WTC11 (cell line): ENCODE results near the gene ARHGAP25. TPM values are rescaled to one million over a fixed set of nuclear protein-coding genes. Genes with fewer than 3 reads are reported as not detected.
A peak's percentile ranks its signal among the peaks of the same experiment; 100 is the strongest.

Source experiments
- ATAC-seq: fragments of 200-7000 bp; cut with Tn5 transposase; 2 replicates; pipeline ENCODE4 v1.10.0; 2021; ENCODE audit warnings: mild to moderate bottlenecking, moderate library complexity
- CTCF ChIA-PET: fragments of 300-600 bp; sonication (Branson Sonifier 250); formaldehyde crosslinking; loops from one replicate; lab custom pipeline; 2021; ENCODE audit warnings: antibody characterized with exemption; lab: Charles Lee
- POLR2A ChIA-PET: fragments of 350-600 bp; sonication (Branson Sonifier 250); formaldehyde crosslinking; loops from one replicate; lab custom pipeline; 2021; ENCODE audit warnings: antibody characterized with exemption; lab: Charles Lee
- DNase-seq: peaks from one replicate; pipeline ENCODE4 v3.0.0; 2021; ENCODE audit warnings: low spot score
- H3K27ac Mint-ChIP-seq: 2 replicates; pipeline ENCODE4 v1.8.0; 2021; ENCODE audit warnings: mixed read lengths
- H3K27me3 Mint-ChIP-seq: 2 replicates; pipeline ENCODE4 v1.8.0; 2021; ENCODE audit warnings: low read depth, mild to moderate bottlenecking, moderate library complexity, mixed read lengths
- H3K36me3 Mint-ChIP-seq: 2 replicates; pipeline ENCODE4 v1.8.0; 2021; ENCODE audit warnings: mixed read lengths
- H3K4me1 Mint-ChIP-seq: 2 replicates; pipeline ENCODE4 v1.8.0; 2022; ENCODE audit warnings: mixed read lengths
- H3K4me3 Mint-ChIP-seq: 2 replicates; pipeline ENCODE4 v1.8.0; 2021; ENCODE audit warnings: mild to moderate bottlenecking, moderate library complexity, mixed read lengths
- H3K9me3 Mint-ChIP-seq: 2 replicates; pipeline ENCODE4 v1.8.0; 2021; ENCODE audit warnings: mixed read lengths
- CBFB ChIP-seq: sonication (generic); formaldehyde crosslinking; IDR thresholded peaks from 2 replicates; pipeline ENCODE4 v1.8.1; 2022; ENCODE audit warnings: mild to moderate bottlenecking, low read depth, missing genetic modification reagents
- CDX4 ChIP-seq: fragments of 250-450 bp; sonication (Bioruptor Pico); IDR thresholded peaks from 2 replicates; pipeline ENCODE4 v1.9.0; 2021; ENCODE audit warnings: moderate library complexity, mild to moderate bottlenecking, inconsistent platforms, borderline replicate concordance
- CREM ChIP-seq: sonication (generic); formaldehyde crosslinking; IDR thresholded peaks from 2 replicates; pipeline ENCODE4 v1.8.1; 2022; ENCODE audit warnings: mild to moderate bottlenecking, missing genetic modification reagents, moderate library complexity
- E2F4 ChIP-seq: sonication (generic); formaldehyde crosslinking; IDR thresholded peaks from 2 replicates; pipeline ENCODE4 v1.8.1; 2022; ENCODE audit warnings: low read depth, mild to moderate bottlenecking, moderate library complexity, missing genetic modification reagents, borderline replicate concordance
- ETV6 ChIP-seq: sonication (generic); formaldehyde crosslinking; IDR thresholded peaks from 2 replicates; pipeline ENCODE4 v1.8.1; 2022; ENCODE audit warnings: mild to moderate bottlenecking, missing genetic modification reagents
- FOXP4 ChIP-seq: sonication (generic); formaldehyde crosslinking; IDR thresholded peaks from 2 replicates; pipeline ENCODE4 v1.8.0; 2022; ENCODE audit warnings: mild to moderate bottlenecking, missing genetic modification reagents
- HMGA2 ChIP-seq: fragments of 250-450 bp; sonication (Bioruptor Pico); IDR thresholded peaks from 2 replicates; pipeline ENCODE4 v1.4.0; 2021; ENCODE audit warnings: mild to moderate bottlenecking, moderate library complexity
- IRF2 ChIP-seq: sonication (generic); formaldehyde crosslinking; IDR thresholded peaks from 2 replicates; pipeline ENCODE4 v1.8.0; 2022; ENCODE audit warnings: low read depth, missing genetic modification reagents, borderline replicate concordance
- SMAD4 ChIP-seq: sonication (generic); formaldehyde crosslinking; IDR thresholded peaks from 2 replicates; pipeline ENCODE4 v1.8.0; 2022; ENCODE audit warnings: mild to moderate bottlenecking, missing genetic modification reagents
- SP1 ChIP-seq: sonication (generic); formaldehyde crosslinking; conservative IDR thresholded peaks from 2 replicates; pipeline ENCODE4 v1.8.1; 2022; ENCODE audit warnings: missing genetic modification reagents
- TP53 ChIP-seq: sonication (generic); formaldehyde crosslinking; IDR thresholded peaks from 2 replicates; pipeline ENCODE4 v1.8.1; 2023; ENCODE audit warnings: mild to moderate bottlenecking, missing genetic modification reagents
- ZNF138 ChIP-seq: sonication (generic); formaldehyde crosslinking; conservative IDR thresholded peaks from 2 replicates; pipeline ENCODE4 v1.8.1; 2022; ENCODE audit warnings: mild to moderate bottlenecking, moderate library complexity, missing genetic modification reagents
- ZNF219 ChIP-seq: sonication (generic); formaldehyde crosslinking; IDR thresholded peaks from 2 replicates; pipeline ENCODE4 v1.8.0; 2023; ENCODE audit warnings: missing genetic modification reagents, mild to moderate bottlenecking, borderline replicate concordance
- ZNF396 ChIP-seq: fragments of 250-450 bp; sonication (Bioruptor Pico); IDR thresholded peaks from 2 replicates; pipeline ENCODE4 v1.8.0; 2021; ENCODE audit warnings: mild to moderate bottlenecking, moderate library complexity, borderline replicate concordance
- ZNF416 ChIP-seq: fragments of 250-450 bp; sonication (Bioruptor Pico); IDR thresholded peaks from 2 replicates; pipeline ENCODE4 v1.9.0; 2021; ENCODE audit warnings: mild to moderate bottlenecking, inconsistent platforms
- total RNA-seq: library from RNA; stranded (reverse); gene quantifications from 3 replicates; pipeline ENCODE4 v1.2.3, GENCODE V29; 2021
- TF ChIP-seq, protein P1 (sequence below): sonication (generic); formaldehyde crosslinking; IDR thresholded peaks from 2 replicates; pipeline ENCODE4 v1.8.1; 2022; ENCODE audit warnings: mild to moderate bottlenecking, moderate library complexity, missing genetic modification reagents
- TF ChIP-seq, protein P2 (sequence below): sonication (generic); formaldehyde crosslinking; IDR thresholded peaks from 2 replicates; pipeline ENCODE4 v1.8.0; 2022; ENCODE audit warnings: missing genetic modification reagents
- TF ChIP-seq, protein P3 (sequence below): sonication (generic); formaldehyde crosslinking; IDR thresholded peaks from 2 replicates; pipeline ENCODE4 v1.8.1; 2022; ENCODE audit warnings: mild to moderate bottlenecking, missing genetic modification reagents, moderate library complexity, borderline replicate concordance

ARHGAP25 gene
- total RNA-seq, 1 experiment from 2014 or later, result 2.9 TPM

GRCh38 chr2:68689553-68690537, 44.8 kb upstream of the ARHGAP25 start:
- H3K36me3 Mint-ChIP-seq, result peaks cover 37% of the 10 kb centered on the region
- peaks cover 32% of the 10 kb centered on the region for H3K9me3 Mint-ChIP-seq
- POLR2A ChIA-PET, result no interaction called here
- no peak for TF ChIP-seq SP1 (CRISPR knock-in tag)
- no peak for TF ChIP-seq ZNF138 (CRISPR knock-in tag)
- no peak for TF ChIP-seq ETV6 (CRISPR knock-in tag)
- TF ChIP-seq, protein P1, sequence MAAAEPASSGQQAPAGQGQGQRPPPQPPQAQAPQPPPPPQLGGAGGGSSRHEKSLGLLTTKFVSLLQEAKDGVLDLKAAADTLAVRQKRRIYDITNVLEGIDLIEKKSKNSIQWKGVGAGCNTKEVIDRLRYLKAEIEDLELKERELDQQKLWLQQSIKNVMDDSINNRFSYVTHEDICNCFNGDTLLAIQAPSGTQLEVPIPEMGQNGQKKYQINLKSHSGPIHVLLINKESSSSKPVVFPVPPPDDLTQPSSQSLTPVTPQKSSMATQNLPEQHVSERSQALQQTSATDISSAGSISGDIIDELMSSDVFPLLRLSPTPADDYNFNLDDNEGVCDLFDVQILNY (CRISPR knock-in tag), result no peak
- TF ChIP-seq HMGA2 (CRISPR knock-in tag), result no peak
- TF ChIP-seq ZNF416 (CRISPR knock-in tag), result no peak
- TF ChIP-seq SMAD4 (CRISPR knock-in tag), result no peak
- TF ChIP-seq IRF2 (CRISPR knock-in tag), result no peak
- peak; percentile 46 for ATAC-seq
- 0 out of 2 replicates have a peak overlapping the region, but pooled peaks have one; percentile 11 for H3K4me3 Mint-ChIP-seq
- CTCF ChIA-PET, result interaction anchor here (0.8 to 2.1 kb wide), 5 partner anchors 19 to 236 kb away, joined by 3 to 10 read pairs (median 4); no protein-coding TSS in a partner anchor
- H3K4me1 Mint-ChIP-seq, result peaks cover 58% of the 10 kb centered on the region
- H3K27me3 Mint-ChIP-seq, result no peaks in the 10 kb centered on the region
- no peak for DNase-seq
- H3K27ac Mint-ChIP-seq, result peak overlapping the region; percentile 69

- no peaks in the 10 kb centered on the region for H3K27me3 Mint-ChIP-seq
- CTCF ChIA-PET, result interaction anchor here (0.8 to 2.1 kb wide), 5 partner anchors 18 to 235 kb away, joined by 3 to 10 read pairs (median 4); no protein-coding TSS in a partner anchor
- H3K4me3 Mint-ChIP-seq, result no peak overlapping the region
- H3K9me3 Mint-ChIP-seq, result peaks cover 41% of the 10 kb centered on the region
- POLR2A ChIA-PET, result no interaction called here
- DNase-seq (no peak), ATAC-seq (no peak)
- no peak for TF ChIP-seq CBFB (CRISPR knock-in tag)
- TF ChIP-seq, protein P2, sequence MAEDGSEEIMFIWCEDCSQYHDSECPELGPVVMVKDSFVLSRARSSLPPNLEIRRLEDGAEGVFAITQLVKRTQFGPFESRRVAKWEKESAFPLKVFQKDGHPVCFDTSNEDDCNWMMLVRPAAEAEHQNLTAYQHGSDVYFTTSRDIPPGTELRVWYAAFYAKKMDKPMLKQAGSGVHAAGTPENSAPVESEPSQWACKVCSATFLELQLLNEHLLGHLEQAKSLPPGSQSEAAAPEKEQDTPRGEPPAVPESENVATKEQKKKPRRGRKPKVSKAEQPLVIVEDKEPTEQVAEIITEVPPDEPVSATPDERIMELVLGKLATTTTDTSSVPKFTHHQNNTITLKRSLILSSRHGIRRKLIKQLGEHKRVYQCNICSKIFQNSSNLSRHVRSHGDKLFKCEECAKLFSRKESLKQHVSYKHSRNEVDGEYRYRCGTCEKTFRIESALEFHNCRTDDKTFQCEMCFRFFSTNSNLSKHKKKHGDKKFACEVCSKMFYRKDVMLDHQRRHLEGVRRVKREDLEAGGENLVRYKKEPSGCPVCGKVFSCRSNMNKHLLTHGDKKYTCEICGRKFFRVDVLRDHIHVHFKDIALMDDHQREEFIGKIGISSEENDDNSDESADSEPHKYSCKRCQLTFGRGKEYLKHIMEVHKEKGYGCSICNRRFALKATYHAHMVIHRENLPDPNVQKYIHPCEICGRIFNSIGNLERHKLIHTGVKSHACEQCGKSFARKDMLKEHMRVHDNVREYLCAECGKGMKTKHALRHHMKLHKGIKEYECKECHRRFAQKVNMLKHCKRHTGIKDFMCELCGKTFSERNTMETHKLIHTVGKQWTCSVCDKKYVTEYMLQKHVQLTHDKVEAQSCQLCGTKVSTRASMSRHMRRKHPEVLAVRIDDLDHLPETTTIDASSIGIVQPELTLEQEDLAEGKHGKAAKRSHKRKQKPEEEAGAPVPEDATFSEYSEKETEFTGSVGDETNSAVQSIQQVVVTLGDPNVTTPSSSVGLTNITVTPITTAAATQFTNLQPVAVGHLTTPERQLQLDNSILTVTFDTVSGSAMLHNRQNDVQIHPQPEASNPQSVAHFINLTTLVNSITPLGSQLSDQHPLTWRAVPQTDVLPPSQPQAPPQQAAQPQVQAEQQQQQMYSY, result peak; percentile 31; the same call in 1 of the 2 replicates
- peak overlapping the region; percentile 69; the same call in 1 of the 2 replicates for H3K27ac Mint-ChIP-seq
- peaks cover 44% of the 10 kb centered on the region for H3K36me3 Mint-ChIP-seq
- peaks cover 56% of the 10 kb centered on the region for H3K4me1 Mint-ChIP-seq
Measured at GRCh38 chr2:68690851-68691250, 43.8 kb upstream of the ARHGAP25 start.

GRCh38 chr2:68692511-68692910, 42.1 kb upstream of the ARHGAP25 start:
- CTCF ChIA-PET, result no interaction called here
- POLR2A ChIA-PET, result no interaction called here
- ATAC-seq (no peak), DNase-seq (no peak)
- Mint-ChIP-seq H3K27me3 (no peaks in the 10 kb centered on the region), H3K4me3 (no peak overlapping the region), H3K4me1 (peaks cover 59% of the 10 kb centered on the region), H3K36me3 (peaks cover 54% of the 10 kb centered on the region), H3K9me3 (peaks cover 51% of the 10 kb centered on the region), H3K27ac (no peak overlapping the region)
- no peak for TF ChIP-seq ZNF219 (CRISPR knock-in tag)
- TF ChIP-seq, protein P3, sequence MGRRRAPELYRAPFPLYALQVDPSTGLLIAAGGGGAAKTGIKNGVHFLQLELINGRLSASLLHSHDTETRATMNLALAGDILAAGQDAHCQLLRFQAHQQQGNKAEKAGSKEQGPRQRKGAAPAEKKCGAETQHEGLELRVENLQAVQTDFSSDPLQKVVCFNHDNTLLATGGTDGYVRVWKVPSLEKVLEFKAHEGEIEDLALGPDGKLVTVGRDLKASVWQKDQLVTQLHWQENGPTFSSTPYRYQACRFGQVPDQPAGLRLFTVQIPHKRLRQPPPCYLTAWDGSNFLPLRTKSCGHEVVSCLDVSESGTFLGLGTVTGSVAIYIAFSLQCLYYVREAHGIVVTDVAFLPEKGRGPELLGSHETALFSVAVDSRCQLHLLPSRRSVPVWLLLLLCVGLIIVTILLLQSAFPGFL (CRISPR knock-in tag), result no peak
- TF ChIP-seq TP53, result no peak
- no peak for TF ChIP-seq FOXP4 (CRISPR knock-in tag)
- no peak for TF ChIP-seq E2F4 (CRISPR knock-in tag)
- TF ChIP-seq CREM (CRISPR knock-in tag), result no peak
- no peak for TF ChIP-seq ETV6 (CRISPR knock-in tag)
- TF ChIP-seq CDX4 (CRISPR knock-in tag), result no peak
- no peak for TF ChIP-seq ZNF396 (CRISPR knock-in tag)
